SU-DHL-6 (cell line): Measurements from ENCODE around the gene EXOC3L1.

ENCODE experiments used
- H2AFZ ChIP-seq: fragments of 200-600 bp; sonication (generic); 2 replicates; pipeline ENCODE4 v1.6.1; 2014; ENCODE audit warnings: low read depth, mild to moderate bottlenecking, moderate library complexity, mixed read lengths, antibody characterized with exemption, low read length; ENCODE audit not compliant: severe bottlenecking
- H3F3A ChIP-seq: fragments of 200-600 bp; shearing (Covaris generic); 2 replicates; pipeline ENCODE4 v1.6.0; 2016; ENCODE audit warnings: antibody characterized with exemption, mild to moderate bottlenecking; ENCODE audit not compliant: insufficient read depth
- H3K27ac ChIP-seq: fragments of 200-600 bp; sonication (generic); 2 replicates; pipeline ENCODE4 v1.5.1; 2016; ENCODE audit warnings: low read depth, mild to moderate bottlenecking, low read length, moderate library complexity, mixed read lengths
- H3K27me3 ChIP-seq: fragments of 200-600 bp; sonication (generic), shearing (Covaris generic); 2 replicates; pipeline ENCODE4 v1.6.0; 2014; ENCODE audit warnings: mild to moderate bottlenecking, low read length
- H3K36me3 ChIP-seq: fragments of 200-600 bp; sonication (generic); 2 replicates; pipeline ENCODE4 v1.6.1; 2014; ENCODE audit warnings: mild to moderate bottlenecking, low read length, mixed read lengths
- H3K4me2 ChIP-seq: fragments of 300-600, 200-600 bp; shearing (Covaris generic), sonication (generic); 2 replicates; pipeline ENCODE4 v1.6.0; 2014; ENCODE audit warnings: low read length, low read depth, mild to moderate bottlenecking; ENCODE audit not compliant: poor library complexity, severe bottlenecking
- H3K4me3 ChIP-seq: fragments of 200-600 bp; sonication (generic); 2 replicates; pipeline ENCODE4 v1.5.1; 2014; ENCODE audit warnings: antibody characterized with exemption, low read length, mild to moderate bottlenecking, mixed read lengths; ENCODE audit not compliant: insufficient read depth, poor library complexity, severe bottlenecking
- H3K79me2 ChIP-seq: fragments of 200-600 bp; sonication (generic); 2 replicates; pipeline ENCODE4 v1.6.1; 2014; ENCODE audit warnings: mild to moderate bottlenecking, low read length, moderate library complexity; ENCODE audit not compliant: insufficient read depth
- H3K9ac ChIP-seq: fragments of 200-600 bp; sonication (generic); 2 replicates; pipeline ENCODE4 v1.7.0; 2014; ENCODE audit warnings: mild to moderate bottlenecking, low read length
- H3K9me2 ChIP-seq: fragments of 200-600 bp; sonication (generic); replicated peaks from 2 replicates; pipeline ENCODE4 v1.6.1; 2014; ENCODE audit warnings: low read length; ENCODE audit not compliant: insufficient read depth
- H3K9me3 ChIP-seq: fragments of 200-600 bp; sonication (generic); 2 replicates; pipeline ENCODE4 v1.6.1; 2014; ENCODE audit warnings: low read length, mixed read lengths; ENCODE audit not compliant: insufficient read depth
- H4K20me1 ChIP-seq: fragments of 200-600 bp; sonication (generic); 2 replicates; pipeline ENCODE4 v1.6.1; 2014; ENCODE audit warnings: low read depth, mild to moderate bottlenecking, antibody characterized with exemption, low read length, moderate library complexity, mixed read lengths
- EZH2phosphoT487 ChIP-seq: fragments of 200-600 bp; sonication (generic), shearing (Covaris generic); conservative IDR thresholded peaks from 2 replicates; pipeline ENCODE4 v1.6.1; 2018; ENCODE audit warnings: mild to moderate bottlenecking, antibody characterized with exemption, low read length, moderate library complexity, mixed read lengths
- TF ChIP-seq, protein P1 (sequence below): fragments of 200-600 bp; sonication (generic); IDR thresholded peaks from one replicate; pipeline ENCODE4 v1.5.1; 2017; ENCODE audit warnings: antibody characterized with exemption, mild to moderate bottlenecking, low read length, moderate library complexity; ENCODE audit not compliant: insufficient read depth, poor library complexity, severe bottlenecking

The EXOC3L1 gene

DNA sequence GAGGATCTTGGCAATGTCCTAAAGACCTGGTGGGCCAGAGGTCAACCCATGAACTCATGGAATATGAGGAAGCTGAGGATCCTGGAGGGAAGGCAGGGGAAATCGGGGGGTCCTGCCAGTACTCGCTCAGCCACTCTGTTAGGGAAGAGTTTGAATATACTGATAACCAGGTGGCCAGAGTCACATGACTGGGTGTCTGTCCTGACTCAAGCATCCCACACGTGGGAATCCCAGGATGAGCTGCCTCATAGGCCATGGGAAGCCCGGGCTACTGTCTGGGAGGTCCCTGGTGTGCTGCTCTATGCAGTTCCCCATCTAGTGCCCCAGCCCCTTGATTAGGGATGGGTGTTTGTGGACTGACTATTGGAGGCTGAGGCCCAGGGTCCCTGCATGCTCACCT, 1.6 kb downstream of the EXOC3L1 start:
- Histone ChIP-seq H2AFZ (no peak overlapping the region), H3K9ac (no peak overlapping the region), H3K4me3 (no peak overlapping the region), H3K79me2 (peaks cover 13% of the 10 kb centered on the region), H3K27ac (no peak overlapping the region), H3K9me3 (no peaks in the 10 kb centered on the region), H3K4me2 (no peak overlapping the region), H3F3A (no peaks in the 10 kb centered on the region), H3K27me3 (no peaks in the 10 kb centered on the region), H4K20me1 (no peaks in the 10 kb centered on the region), H3K36me3 (no peaks in the 10 kb centered on the region), H3K9me2 (no peaks in the 10 kb centered on the region)
- TF ChIP-seq EZH2phosphoT487 = no peak
- TF ChIP-seq, protein P1, sequence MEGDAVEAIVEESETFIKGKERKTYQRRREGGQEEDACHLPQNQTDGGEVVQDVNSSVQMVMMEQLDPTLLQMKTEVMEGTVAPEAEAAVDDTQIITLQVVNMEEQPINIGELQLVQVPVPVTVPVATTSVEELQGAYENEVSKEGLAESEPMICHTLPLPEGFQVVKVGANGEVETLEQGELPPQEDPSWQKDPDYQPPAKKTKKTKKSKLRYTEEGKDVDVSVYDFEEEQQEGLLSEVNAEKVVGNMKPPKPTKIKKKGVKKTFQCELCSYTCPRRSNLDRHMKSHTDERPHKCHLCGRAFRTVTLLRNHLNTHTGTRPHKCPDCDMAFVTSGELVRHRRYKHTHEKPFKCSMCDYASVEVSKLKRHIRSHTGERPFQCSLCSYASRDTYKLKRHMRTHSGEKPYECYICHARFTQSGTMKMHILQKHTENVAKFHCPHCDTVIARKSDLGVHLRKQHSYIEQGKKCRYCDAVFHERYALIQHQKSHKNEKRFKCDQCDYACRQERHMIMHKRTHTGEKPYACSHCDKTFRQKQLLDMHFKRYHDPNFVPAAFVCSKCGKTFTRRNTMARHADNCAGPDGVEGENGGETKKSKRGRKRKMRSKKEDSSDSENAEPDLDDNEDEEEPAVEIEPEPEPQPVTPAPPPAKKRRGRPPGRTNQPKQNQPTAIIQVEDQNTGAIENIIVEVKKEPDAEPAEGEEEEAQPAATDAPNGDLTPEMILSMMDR = no peak

DNA sequence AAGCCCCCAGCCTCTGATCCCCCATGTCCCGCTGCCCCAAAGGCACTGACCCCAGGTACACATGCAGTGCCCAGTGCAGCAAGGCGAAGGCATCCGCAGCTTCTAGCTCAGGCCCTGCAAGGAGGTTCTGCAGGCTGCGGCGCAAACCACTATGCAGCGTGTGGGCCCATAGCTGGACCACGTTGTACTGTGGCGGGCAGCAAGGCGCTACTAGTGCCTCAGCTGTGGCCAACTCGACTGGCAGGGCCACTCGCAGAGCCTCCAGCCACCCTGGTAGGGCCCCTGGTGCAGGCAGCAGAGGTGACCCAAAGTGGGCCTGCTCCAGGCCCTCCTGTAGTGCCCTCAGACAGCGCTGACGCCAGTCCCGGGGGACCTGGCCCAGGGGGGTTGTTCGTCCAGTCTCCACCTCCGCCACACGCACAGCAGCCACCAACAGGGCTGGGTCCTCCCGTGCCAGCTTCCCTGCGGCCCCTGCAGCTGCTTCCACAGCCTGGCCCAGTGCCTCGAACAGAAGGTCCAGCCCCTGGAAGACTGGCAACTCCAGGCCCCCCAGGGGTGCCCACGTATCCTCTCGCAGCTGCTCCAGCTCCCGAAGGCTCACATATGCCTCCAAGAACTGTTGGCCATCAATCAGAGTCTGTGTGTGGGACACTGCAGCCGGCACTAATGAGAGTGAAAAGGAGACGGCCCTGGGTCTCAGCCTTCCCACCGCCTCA, 2.6 kb downstream of the EXOC3L1 start:
- H3K27ac ChIP-seq = no peak overlapping the region
- H3K4me3 ChIP-seq = no peak overlapping the region
- H3K27me3 ChIP-seq = no peaks in the 10 kb centered on the region
- H3K4me2 ChIP-seq = no peak overlapping the region
- H3K9me3 ChIP-seq = no peaks in the 10 kb centered on the region
- TF ChIP-seq, protein P1 = no peak
- no peak for TF ChIP-seq EZH2phosphoT487
- no peak overlapping the region for H2AFZ ChIP-seq
- H3F3A ChIP-seq = no peaks in the 10 kb centered on the region
- peaks cover 3% of the 10 kb centered on the region for H3K79me2 ChIP-seq
- no peaks in the 10 kb centered on the region for H4K20me1 ChIP-seq
- no peak overlapping the region for H3K9ac ChIP-seq
- no peaks in the 10 kb centered on the region for H3K36me3 ChIP-seq
- H3K9me2 ChIP-seq = no peaks in the 10 kb centered on the region

- Histone ChIP-seq H3K27me3 (no peaks in the 10 kb centered on the region), H3K27ac (no peak overlapping the region), H3K36me3 (no peaks in the 10 kb centered on the region), H3K9me3 (no peaks in the 10 kb centered on the region), H2AFZ (no peak overlapping the region), H3K9me2 (no peaks in the 10 kb centered on the region), H3K4me3 (no peak overlapping the region), H3K9ac (no peak overlapping the region), H3K79me2 (no peaks in the 10 kb centered on the region), H3K4me2 (no peak overlapping the region), H4K20me1 (no peaks in the 10 kb centered on the region), H3F3A (no peaks in the 10 kb centered on the region)
- TF ChIP-seq, protein P1 = no peak
- TF ChIP-seq EZH2phosphoT487 = no peak
These were observed 3.4 kb downstream of the EXOC3L1 start for GRCh38 chr16:67186550-67186950.
